ENCODE measurements around the gene LHFPL6. TPM values are rescaled to one million over a fixed set of nuclear protein-coding genes. Genes with fewer than 3 reads are reported as not detected.

LHFPL6 gene
- total RNA-seq, 2 experiments from 2014 or later = 1.2 TPM

- no peaks in the 10 kb centered on the region for H3K4me1 Mint-ChIP-seq
- intact Hi-C loops (cut with DNase I, micrococcal nuclease) = no loop called here
- H3K36me3 Mint-ChIP-seq (ENCODE audit: low read depth) = no peaks in the 10 kb centered on the region
- no peak overlapping the region for H3K27ac Mint-ChIP-seq
- no peak overlapping the region for H3K4me3 Mint-ChIP-seq
- H3K27me3 Mint-ChIP-seq = peaks cover 2% of the 10 kb centered on the region
- H3K9me3 Mint-ChIP-seq (ENCODE audit: low read depth) = no peaks in the 10 kb centered on the region
- ChIA-PET POLR2A (no interaction called here), CTCF (no interaction called here)
- DNase-seq = no peak
- no peak for ATAC-seq
Measured at GRCh38 chr13:39375601-39376000, 227.4 kb downstream of the LHFPL6 start.

DNA sequence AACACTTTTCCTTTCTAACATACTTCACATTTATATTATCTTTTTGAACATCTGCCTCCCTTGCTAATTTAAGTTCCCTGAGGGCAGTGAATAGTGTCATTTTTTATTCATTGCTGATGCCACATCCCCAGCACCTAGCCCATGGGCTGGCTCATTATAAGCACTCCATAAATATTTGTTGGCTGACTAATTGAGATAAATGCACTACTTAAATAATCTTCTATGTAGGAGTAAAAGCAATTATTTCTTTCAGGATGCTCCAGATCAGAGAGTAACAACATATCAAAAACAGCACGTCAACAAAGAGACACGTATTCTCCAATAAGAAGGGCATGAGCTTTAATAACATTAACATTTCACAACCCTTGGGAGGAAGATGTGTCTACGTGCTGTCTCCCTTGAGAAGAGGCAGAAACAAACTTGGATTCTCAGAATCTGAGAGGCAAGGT, 228.2 kb downstream of the LHFPL6 start:
- no peak for DNase-seq
- Mint-ChIP-seq H3K36me3 (ENCODE audit: low read depth) (no peaks in the 10 kb centered on the region), H3K27me3 (peaks cover 2% of the 10 kb centered on the region), H3K4me3 (no peak overlapping the region), H3K9me3 (ENCODE audit: low read depth) (no peaks in the 10 kb centered on the region), H3K27ac (no peak overlapping the region), H3K4me1 (no peaks in the 10 kb centered on the region)
- ChIA-PET CTCF (interaction anchor here (0.9 kb wide), 1 partner anchor 45 kb away, joined by 3 read pairs; no protein-coding TSS in a partner anchor), POLR2A (no interaction called here)
- ATAC-seq = no peak
- intact Hi-C loops (cut with DNase I, micrococcal nuclease) = no loop called here

DNA sequence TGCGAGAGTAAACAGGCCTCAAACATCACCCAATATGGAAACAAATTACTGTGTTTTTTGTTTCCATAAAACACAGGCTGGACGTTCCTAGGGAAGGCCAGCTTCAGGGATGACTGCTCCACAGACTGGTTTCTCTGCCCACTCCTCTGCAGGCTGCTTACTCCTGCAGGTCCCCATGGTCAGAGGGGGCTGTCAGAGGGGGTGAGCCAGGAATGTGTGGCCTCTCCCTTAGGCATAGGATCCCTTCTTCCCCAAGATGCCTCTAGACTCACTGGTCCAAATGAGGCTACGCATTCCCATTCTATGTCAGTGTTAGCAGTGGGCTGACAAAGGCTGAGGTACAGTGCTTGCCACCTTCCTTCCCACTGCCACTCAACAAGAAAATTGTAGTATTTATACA, 229.8 kb downstream of the LHFPL6 start:
- ATAC-seq (no peak), DNase-seq (no peak)
- Mint-ChIP-seq H3K4me3 (no peak overlapping the region), H3K27me3 (peaks cover 2% of the 10 kb centered on the region), H3K4me1 (no peaks in the 10 kb centered on the region), H3K27ac (no peak overlapping the region), H3K36me3 (ENCODE audit: low read depth) (no peaks in the 10 kb centered on the region), H3K9me3 (ENCODE audit: low read depth) (no peaks in the 10 kb centered on the region)
- POLR2A ChIA-PET = no interaction called here
- CTCF ChIA-PET = no interaction called here
- intact Hi-C loops (cut with DNase I, micrococcal nuclease) = no loop called here

DNA sequence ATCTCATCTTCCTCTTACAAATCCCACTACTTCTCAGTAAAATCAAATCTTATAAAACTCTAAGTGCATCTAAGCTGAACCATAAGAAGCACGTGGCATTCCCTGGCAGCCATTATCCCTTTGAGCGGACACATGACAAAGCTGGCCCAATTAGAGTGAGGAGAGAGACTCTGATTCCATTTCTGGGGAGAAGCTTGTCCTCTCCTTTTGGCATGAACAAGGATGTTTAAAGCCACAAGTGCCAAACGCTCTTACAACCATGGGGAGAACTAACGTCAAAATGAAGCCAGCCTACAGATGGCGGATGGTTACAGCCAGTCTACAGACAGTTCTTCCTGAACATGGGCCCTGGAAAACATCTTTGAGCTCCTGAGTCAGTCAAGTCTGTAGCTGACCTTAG, 231.3 kb downstream of the LHFPL6 start:
- ATAC-seq (no peak), DNase-seq (no peak)
- CTCF ChIA-PET = interaction anchor here (0.6 kb wide), 1 partner anchor 51 kb away, joined by 3 read pairs; no protein-coding TSS in a partner anchor
- H3K36me3 Mint-ChIP-seq (ENCODE audit: low read depth) = no peaks in the 10 kb centered on the region
- intact Hi-C loops (cut with DNase I, micrococcal nuclease) = no loop called here
- H3K9me3 Mint-ChIP-seq (ENCODE audit: low read depth) = no peaks in the 10 kb centered on the region
- no peak overlapping the region for H3K27ac Mint-ChIP-seq
- H3K4me1 Mint-ChIP-seq = no peaks in the 10 kb centered on the region
- H3K4me3 Mint-ChIP-seq = no peak overlapping the region
- peaks cover 4% of the 10 kb centered on the region for H3K27me3 Mint-ChIP-seq
- POLR2A ChIA-PET = no interaction called here

DNA sequence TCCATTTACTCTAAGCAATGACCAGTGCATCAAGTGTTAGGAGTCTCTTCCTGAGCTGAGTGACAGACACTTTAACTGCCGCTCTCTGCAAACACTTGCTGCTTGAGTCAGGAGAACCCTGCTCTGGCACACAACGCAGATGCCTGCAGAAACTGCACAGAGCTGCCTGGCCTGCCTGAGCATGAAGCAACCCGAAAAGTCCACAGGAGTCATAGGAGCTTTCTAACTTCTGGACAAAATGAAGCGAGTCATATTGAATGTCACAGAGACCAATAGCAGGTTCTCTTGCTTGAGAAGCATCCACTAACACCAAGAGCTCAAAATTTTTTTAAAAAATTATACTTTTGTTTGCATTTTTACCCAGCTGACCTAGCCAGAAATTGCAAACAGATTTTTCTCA, 232.4 kb downstream of the LHFPL6 start:
- H3K4me1 Mint-ChIP-seq = no peaks in the 10 kb centered on the region
- CTCF ChIA-PET = no interaction called here
- ATAC-seq = no peak
- H3K36me3 Mint-ChIP-seq (ENCODE audit: low read depth) = no peaks in the 10 kb centered on the region
- POLR2A ChIA-PET = interaction anchor here (0.6 kb wide), 1 partner anchor 99 kb away, joined by 3 read pairs; no protein-coding TSS in a partner anchor
- H3K27me3 Mint-ChIP-seq = peaks cover 10% of the 10 kb centered on the region
- no peaks in the 10 kb centered on the region for H3K9me3 Mint-ChIP-seq (ENCODE audit: low read depth)
- intact Hi-C loops (cut with DNase I, micrococcal nuclease) = no loop called here
- H3K27ac Mint-ChIP-seq = no peak overlapping the region
- no peak for DNase-seq
- H3K4me3 Mint-ChIP-seq = no peak overlapping the region

DNA sequence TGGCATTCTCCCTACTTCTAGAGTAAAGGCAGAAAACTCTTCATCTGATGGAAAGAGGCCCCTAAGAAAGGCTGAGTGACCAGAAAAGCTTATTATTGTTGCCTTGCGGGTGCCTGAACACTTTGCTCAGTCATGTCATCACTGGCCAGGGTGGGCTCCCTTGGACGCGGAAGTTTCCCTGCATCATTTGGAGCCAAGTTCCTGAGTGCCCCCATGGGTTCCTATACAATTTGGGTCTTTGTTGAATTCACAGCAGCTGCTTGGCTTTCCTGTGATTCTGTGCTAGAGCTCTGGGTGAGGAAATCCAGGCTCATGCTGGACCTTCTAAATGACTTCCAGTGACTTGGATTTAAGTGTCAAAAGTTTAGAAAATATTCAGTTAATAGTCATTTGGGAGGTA, 232.9 kb downstream of the LHFPL6 start:
- ChIA-PET CTCF (no interaction called here), POLR2A (no interaction called here)
- ATAC-seq (no peak), DNase-seq (no peak)
- H3K4me1 Mint-ChIP-seq = no peaks in the 10 kb centered on the region
- no peaks in the 10 kb centered on the region for H3K36me3 Mint-ChIP-seq (ENCODE audit: low read depth)
- H3K4me3 Mint-ChIP-seq = no peak overlapping the region
- H3K27me3 Mint-ChIP-seq = peaks cover 14% of the 10 kb centered on the region
- H3K27ac Mint-ChIP-seq = no peak overlapping the region
- H3K9me3 Mint-ChIP-seq (ENCODE audit: low read depth) = no peaks in the 10 kb centered on the region
- intact Hi-C loops (cut with DNase I, micrococcal nuclease) = no loop called here

- ChIA-PET CTCF (interaction anchor here (1.0 kb wide), 1 partner anchor 45 kb away, joined by 4 read pairs; no protein-coding TSS in a partner anchor), POLR2A (no interaction called here)
- Mint-ChIP-seq H3K27ac (no peak overlapping the region), H3K4me3 (no peak overlapping the region), H3K4me1 (no peaks in the 10 kb centered on the region), H3K36me3 (ENCODE audit: low read depth) (no peaks in the 10 kb centered on the region), H3K9me3 (ENCODE audit: low read depth) (no peaks in the 10 kb centered on the region), H3K27me3 (peaks cover 15% of the 10 kb centered on the region)
- ATAC-seq = no peak
- intact Hi-C loops (cut with DNase I, micrococcal nuclease) = no loop called here
- no peak for DNase-seq
Measured at GRCh38 chr13:39369161-39369890, 233.7 kb downstream of the LHFPL6 start.

GRCh38 chr13:39365879-39366278, 237.1 kb downstream of the LHFPL6 start:
- Mint-ChIP-seq H3K9me3 (ENCODE audit: low read depth) (no peaks in the 10 kb centered on the region), H3K4me3 (no peak overlapping the region), H3K36me3 (ENCODE audit: low read depth) (no peaks in the 10 kb centered on the region), H3K4me1 (no peaks in the 10 kb centered on the region), H3K27me3 (peaks cover 21% of the 10 kb centered on the region), H3K27ac (no peak overlapping the region)
- CTCF ChIA-PET = no interaction called here
- POLR2A ChIA-PET = no interaction called here
- DNase-seq (no peak), ATAC-seq (no peak)
- intact Hi-C loops (cut with DNase I, micrococcal nuclease) = no loop called here

- no peak overlapping the region for H3K27ac Mint-ChIP-seq
- ATAC-seq (no peak), DNase-seq (no peak)
- no peaks in the 10 kb centered on the region for H3K9me3 Mint-ChIP-seq (ENCODE audit: low read depth)
- ChIA-PET POLR2A (no interaction called here), CTCF (no interaction called here)
- intact Hi-C loops (cut with DNase I, micrococcal nuclease) = no loop called here
- H3K4me1 Mint-ChIP-seq = no peaks in the 10 kb centered on the region
- peaks cover 21% of the 10 kb centered on the region for H3K27me3 Mint-ChIP-seq
- no peak overlapping the region for H3K4me3 Mint-ChIP-seq
- H3K36me3 Mint-ChIP-seq (ENCODE audit: low read depth) = no peaks in the 10 kb centered on the region
Measured at GRCh38 chr13:39364947-39365468, 238.0 kb downstream of the LHFPL6 start.

GRCh38 chr13:39363382-39363772, 239.6 kb downstream of the LHFPL6 start:
- intact Hi-C loops (cut with DNase I, micrococcal nuclease) = no loop called here
- H3K4me3 Mint-ChIP-seq = no peak overlapping the region
- no peaks in the 10 kb centered on the region for H3K9me3 Mint-ChIP-seq (ENCODE audit: low read depth)
- H3K36me3 Mint-ChIP-seq (ENCODE audit: low read depth) = no peaks in the 10 kb centered on the region
- no peak for ATAC-seq
- no peak overlapping the region for H3K27ac Mint-ChIP-seq
- H3K27me3 Mint-ChIP-seq = peaks cover 21% of the 10 kb centered on the region
- no peak for DNase-seq
- CTCF ChIA-PET = no interaction called here
- POLR2A ChIA-PET = no interaction called here
- no peaks in the 10 kb centered on the region for H3K4me1 Mint-ChIP-seq

- ChIA-PET POLR2A (no interaction called here), CTCF (no interaction called here)
- no peaks in the 10 kb centered on the region for H3K36me3 Mint-ChIP-seq (ENCODE audit: low read depth)
- H3K27ac Mint-ChIP-seq = no peak overlapping the region
- DNase-seq (no peak), ATAC-seq (no peak)
- H3K4me3 Mint-ChIP-seq = no peak overlapping the region
- intact Hi-C loops (cut with DNase I, micrococcal nuclease) = no loop called here
- no peaks in the 10 kb centered on the region for H3K9me3 Mint-ChIP-seq (ENCODE audit: low read depth)
- peaks cover 21% of the 10 kb centered on the region for H3K27me3 Mint-ChIP-seq
- no peaks in the 10 kb centered on the region for H3K4me1 Mint-ChIP-seq
Measured at GRCh38 chr13:39362652-39363381, 240.2 kb downstream of the LHFPL6 start.

DNA sequence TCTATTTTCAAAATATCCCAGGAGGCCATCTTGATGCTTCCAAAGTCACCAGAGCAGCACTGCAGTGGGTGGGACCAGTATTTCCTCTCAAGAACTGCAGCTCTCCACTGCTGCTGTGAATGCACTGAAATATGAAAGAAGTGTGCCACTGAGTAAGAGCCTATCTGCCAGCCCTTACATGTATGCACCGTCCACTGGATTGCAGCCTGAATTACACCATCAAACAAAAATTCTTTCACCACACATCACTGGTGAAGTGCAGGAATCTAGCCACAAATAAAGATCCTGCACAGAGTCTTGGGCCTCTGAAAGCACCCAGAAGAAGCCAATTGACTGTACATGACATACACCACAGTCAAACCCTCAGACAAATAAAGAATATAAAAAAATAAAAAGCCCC, 249.0 kb downstream of the LHFPL6 start:
- Mint-ChIP-seq H3K4me3 (no peak overlapping the region), H3K9me3 (ENCODE audit: low read depth) (no peaks in the 10 kb centered on the region), H3K27me3 (peaks cover 15% of the 10 kb centered on the region), H3K4me1 (no peaks in the 10 kb centered on the region), H3K36me3 (ENCODE audit: low read depth) (no peaks in the 10 kb centered on the region), H3K27ac (no peak overlapping the region)
- no peak for ATAC-seq
- DNase-seq = no peak
- ChIA-PET POLR2A (no interaction called here), CTCF (no interaction called here)
- intact Hi-C loops (cut with DNase I, micrococcal nuclease) = no loop called here

All from activated CD4-positive, alpha-beta T cell treated with anti-CD3 and anti-CD28 coated beads for 36 hours (primary cell).